NCI-H2196 (cell line): ENCODE results near the gene CCL16.
A peak's percentile ranks its signal among the peaks of the same experiment; 100 is the strongest.
"Not testable (repeated sequence)": the region's sequence is repeated elsewhere in the genome, so short reads cannot be mapped to it uniquely, and the experiment has no call there.

Experiments
- DNase-seq: peaks from one replicate; lab custom pipeline; 2025; ENCODE audit not compliant: unreplicated experiment; lab: John Stamatoyannopoulos, UW

Gene CCL16

GRCh38 chr17:35942588-35943186 is 38.6 kb downstream of the CCL16 start:
- no peak for DNase-seq

- DNase-seq: not testable (repeated sequence)
These were observed 42.8 kb downstream of the CCL16 start for GRCh38 chr17:35938492-35938891.

GRCh38 chr17:35936063-35936462 is 45.2 kb downstream of the CCL16 start:
- DNase-seq: no peak

GRCh38 chr17:35934760-35935159 is 46.5 kb downstream of the CCL16 start:
- DNase-seq: no peak

- DNase-seq: no peak
These were observed 48.7 kb downstream of the CCL16 start for GRCh38 chr17:35932586-35932985.

GRCh38 chr17:35931794-35932425 is 49.4 kb downstream of the CCL16 start:
- no peak for DNase-seq

GRCh38 chr17:35930211-35931065 is 50.9 kb downstream of the CCL16 start, which contains the start of gene RDM1:
Gene RDM1 (minus strand): TSS chr17:35930773. CDS start chr17:35930727, 46 bp downstream.
- DNase-seq: peak; percentile 81

GRCh38 chr17:35927714-35928113 is 53.6 kb downstream of the CCL16 start:
- no peak for DNase-seq
